DMS53 treated with DMSO at 0.1 percent for 48 hours (cell line): Measurements from ENCODE around the gene CREB3L1.

ENCODE experiments used
- DNase-seq: peaks from one replicate; lab custom pipeline; 2025; ENCODE audit not compliant: unreplicated experiment; lab: John Stamatoyannopoulos, UW

The CREB3L1 gene

GRCh38 chr11:46342239-46342638, 64.8 kb downstream of the CREB3L1 start:
- DNase-seq: no peak

- no peak for DNase-seq
These were observed 66.1 kb downstream of the CREB3L1 start for GRCh38 chr11:46343520-46343919.

GRCh38 chr11:46345131-46345597, 67.7 kb downstream of the CREB3L1 start:
- DNase-seq: no peak

- DNase-seq: no peak
These were observed 68.5 kb downstream of the CREB3L1 start for GRCh38 chr11:46345881-46346484.

- peak; percentile 59 for DNase-seq
These were observed 69.6 kb downstream of the CREB3L1 start, which contains the start of gene DGKZ for GRCh38 chr11:46346886-46347636. TSS of gene DGKZ (plus strand) at chr11:46347463. CDS start at chr11:46347660, 197 bp downstream.

GRCh38 chr11:46347637-46348311, 70.3 kb downstream of the CREB3L1 start:
- DNase-seq: no peak

GRCh38 chr11:46348566-46349401, 71.3 kb downstream of the CREB3L1 start:
- DNase-seq: no peak

- DNase-seq: no peak
These were observed 73.2 kb downstream of the CREB3L1 start for GRCh38 chr11:46350695-46351094.

- no peak for DNase-seq
These were observed 73.7 kb downstream of the CREB3L1 start for GRCh38 chr11:46351148-46351547.

- no peak for DNase-seq
These were observed 74.1 kb downstream of the CREB3L1 start for GRCh38 chr11:46351606-46352005.

GRCh38 chr11:46352063-46352841, 74.8 kb downstream of the CREB3L1 start:
- no peak for DNase-seq

GRCh38 chr11:46353698-46354097, 76.2 kb downstream of the CREB3L1 start:
- DNase-seq: no peak

- DNase-seq: no peak
These were observed 79.5 kb downstream of the CREB3L1 start for GRCh38 chr11:46356924-46357482.

- DNase-seq: no peak
These were observed 80.0 kb downstream of the CREB3L1 start for GRCh38 chr11:46357483-46357936.

- DNase-seq: no peak
These were observed 82.5 kb downstream of the CREB3L1 start for GRCh38 chr11:46359953-46360352.

- no peak for DNase-seq
These were observed 83.4 kb downstream of the CREB3L1 start for GRCh38 chr11:46360878-46361277.

GRCh38 chr11:46361283-46362155, 84.1 kb downstream of the CREB3L1 start:
- DNase-seq: no peak

- no peak for DNase-seq
These were observed 84.9 kb downstream of the CREB3L1 start for GRCh38 chr11:46362156-46363030.
